ENCODE measurements around the gene TAF11L4. TPM values are rescaled to one million over a fixed set of nuclear protein-coding genes. Genes with fewer than 3 reads are reported as not detected.
A peak's percentile ranks its signal among the peaks of the same experiment; 100 is the strongest.

The TAF11L4 gene
- total RNA-seq, 1 experiment from 2014 or later, result not detected

DNA sequence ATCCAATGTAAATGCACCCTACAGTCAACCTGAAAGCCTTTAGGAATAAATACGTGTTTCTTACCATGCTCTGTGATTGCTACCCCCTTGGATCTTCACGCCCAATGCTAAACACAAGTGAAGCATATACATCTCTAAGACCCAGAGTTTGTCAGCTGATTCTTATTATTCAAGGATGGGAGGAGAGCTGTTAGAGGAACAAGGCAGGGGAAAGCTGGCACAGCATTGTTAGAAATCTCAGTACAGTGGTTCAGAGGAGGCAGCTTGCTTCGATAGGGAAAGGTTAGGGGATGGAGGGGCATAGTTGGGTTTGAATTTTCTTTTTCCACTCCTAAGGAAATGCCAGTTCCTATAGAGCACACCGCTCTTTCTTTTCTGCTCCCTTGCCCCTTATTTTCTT lies 40.2 kb upstream of the TAF11L4 start:
- no peaks in the 10 kb centered on the region for H3K9me3 Mint-ChIP-seq
- Histone ChIP-seq H2AFZ (ENCODE audit: low read length) (no peak overlapping the region), H3K9me3 (ENCODE audit: control insufficient read depth, low read depth, low read length) (no peaks in the 10 kb centered on the region), H3K4me1 (ENCODE audit: insufficient read depth, low read length) (no peaks in the 10 kb centered on the region), H2BK20ac (ENCODE audit: low read depth, low read length, poor library complexity, severe bottlenecking) (no peak overlapping the region), H4K5ac (ENCODE audit: insufficient read length, low read depth, low read length) (no peak overlapping the region), H3K27ac (ENCODE audit: insufficient read length, low read depth, low read length) (no peak overlapping the region), H3K18ac (ENCODE audit: insufficient read length, low read depth, low read length) (no peak overlapping the region), H3K79me1 (ENCODE audit: insufficient read depth, low read depth, low read length, poor library complexity, severe bottlenecking) (no peaks in the 10 kb centered on the region), H3K23me2 (ENCODE audit: insufficient read length, low read depth, low read length, poor library complexity, severe bottlenecking) (no peaks in the 10 kb centered on the region), H3K56ac (ENCODE audit: insufficient read length, low read depth, low read length) (no peak overlapping the region), H3K27me3 (ENCODE audit: insufficient read depth, low read length) (no peaks in the 10 kb centered on the region), H3K23ac (ENCODE audit: insufficient read length, low read depth, low read length) (no peak overlapping the region), H4K8ac (replicated peaks; ENCODE audit: insufficient read length, low read depth, low read length) (no peak overlapping the region), H2AK5ac (ENCODE audit: insufficient read length, low read length) (no peak overlapping the region), H2BK120ac (ENCODE audit: low read depth, low read length, poor library complexity, severe bottlenecking) (no peak overlapping the region), H2BK12ac (ENCODE audit: insufficient read length, low read depth, low read length) (no peak overlapping the region), H2BK15ac (ENCODE audit: low read depth, low read length) (no peak overlapping the region), H3K14ac (ENCODE audit: insufficient read depth, low read length) (no peak overlapping the region), H4K91ac (ENCODE audit: insufficient read length, low read depth, low read length) (no peak overlapping the region), H3T11ph (ENCODE audit: low read length) (no peak overlapping the region), H4K20me1 (ENCODE audit: control insufficient read depth, insufficient read depth, insufficient read length) (no peaks in the 10 kb centered on the region), H3K4ac (ENCODE audit: low read depth, low read length) (no peak overlapping the region), H3K79me2 (ENCODE audit: insufficient read depth, low read length) (no peaks in the 10 kb centered on the region), H3K9ac (ENCODE audit: extremely low read depth, insufficient read length, low read length) (no peak overlapping the region), H2BK5ac (ENCODE audit: insufficient read length, low read length) (no peak overlapping the region), H3K4me2 (ENCODE audit: insufficient read depth, insufficient read length, low read length) (no peak overlapping the region)
- H3K4me3 Mint-ChIP-seq, result no peak overlapping the region
- no CpG with 5 or more reads among the region's 4 CpGs for WGBS (ENCODE audit: extremely low coverage, insufficient read length, low lambda C conversion rate)
- TF ChIP-seq, protein P1, sequence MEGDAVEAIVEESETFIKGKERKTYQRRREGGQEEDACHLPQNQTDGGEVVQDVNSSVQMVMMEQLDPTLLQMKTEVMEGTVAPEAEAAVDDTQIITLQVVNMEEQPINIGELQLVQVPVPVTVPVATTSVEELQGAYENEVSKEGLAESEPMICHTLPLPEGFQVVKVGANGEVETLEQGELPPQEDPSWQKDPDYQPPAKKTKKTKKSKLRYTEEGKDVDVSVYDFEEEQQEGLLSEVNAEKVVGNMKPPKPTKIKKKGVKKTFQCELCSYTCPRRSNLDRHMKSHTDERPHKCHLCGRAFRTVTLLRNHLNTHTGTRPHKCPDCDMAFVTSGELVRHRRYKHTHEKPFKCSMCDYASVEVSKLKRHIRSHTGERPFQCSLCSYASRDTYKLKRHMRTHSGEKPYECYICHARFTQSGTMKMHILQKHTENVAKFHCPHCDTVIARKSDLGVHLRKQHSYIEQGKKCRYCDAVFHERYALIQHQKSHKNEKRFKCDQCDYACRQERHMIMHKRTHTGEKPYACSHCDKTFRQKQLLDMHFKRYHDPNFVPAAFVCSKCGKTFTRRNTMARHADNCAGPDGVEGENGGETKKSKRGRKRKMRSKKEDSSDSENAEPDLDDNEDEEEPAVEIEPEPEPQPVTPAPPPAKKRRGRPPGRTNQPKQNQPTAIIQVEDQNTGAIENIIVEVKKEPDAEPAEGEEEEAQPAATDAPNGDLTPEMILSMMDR (conservative IDR thresholded peaks at IDR 0.05), result no peak
- peaks cover 6 to 8% of the 10 kb centered on the region in 2 experiments for H3K4me1 Mint-ChIP-seq
- no peak for DNase-seq
- H3K27ac Mint-ChIP-seq, result peak overlapping the region in 1 of 3 experiments; percentile 5; a peak in 1 of 7 replicates
- H3K27me3 Mint-ChIP-seq (ENCODE audit: low read depth), result no peaks in the 10 kb centered on the region
- no peaks in the 10 kb centered on the region for H3K36me3 Mint-ChIP-seq (ENCODE audit: insufficient read depth in 1 of 3, low read depth in 3 of 3)
